K562 (cell line): Measurements from ENCODE around the gene INO80. TPM values are rescaled to one million over a fixed set of nuclear protein-coding genes. Genes with fewer than 3 reads are reported as not detected.

Experiments used
- ARID2 ChIP-seq: fragments of 450-650 bp; IDR thresholded peaks from 2 replicates; pipeline ENCODE4 v1.6.1; 2017; ENCODE audit warnings: antibody characterized with exemption, mild to moderate bottlenecking
- CBX2 ChIP-seq: fragments of 200-600 bp; sonication (generic); IDR thresholded peaks from one replicate; pipeline ENCODE4 v1.6.1; 2012; ENCODE audit warnings: mild to moderate bottlenecking, low read length, inconsistent platforms; ENCODE audit not compliant: insufficient read depth, poor library complexity, severe bottlenecking
- CEBPG ChIP-seq, 3 experiments: fragments of 200-800 bp in 1 of 3; sonication (Bioruptor generic) in 1 of 3; sonication (generic) in 1 of 3; formaldehyde crosslinking in 1 of 3; IDR thresholded peaks in 2 of 3; conservative IDR thresholded peaks in 1 of 3; 2 replicates each; pipeline versions ENCODE4 v1.6.1 to v1.8.0; 2016 to 2022; ENCODE audit warnings: missing compliant biosample characterization in 2 of 3, missing genetic modification characterization in 2 of 3, mild to moderate bottlenecking in 1 of 3, missing genetic modification reagents in 1 of 3
- CREBBP ChIP-seq: IDR thresholded peaks from one replicate; pipeline ENCODE4 v1.6.1; 2012; ENCODE audit warnings: low read depth, mild to moderate bottlenecking, control low read depth, inconsistent platforms, low read length
- CTCFL ChIP-seq: IDR thresholded peaks from 2 replicates; pipeline ENCODE4 v1.6.1; 2011; ENCODE audit warnings: borderline replicate concordance, low read depth, mild to moderate bottlenecking, moderate library complexity, low read length; ENCODE audit not compliant: insufficient read depth, poor library complexity, severe bottlenecking
- DLX4 ChIP-seq: fragments of 250-450 bp; sonication (Bioruptor Pico); IDR thresholded peaks from 2 replicates; pipeline ENCODE4 v1.6.1; 2021; ENCODE audit warnings: mild to moderate bottlenecking
- FOXK1 ChIP-seq: sonication (generic); formaldehyde crosslinking; IDR thresholded peaks from 2 replicates; pipeline ENCODE4 v1.8.0; 2022; ENCODE audit warnings: missing genetic modification reagents, mild to moderate bottlenecking, borderline replicate concordance
- GABPB2 ChIP-seq: fragments of 250-450 bp; sonication (Bioruptor Pico); conservative IDR thresholded peaks from 2 replicates; pipeline ENCODE4 v1.5.1; 2021; ENCODE audit warnings: mild to moderate bottlenecking
- HSF4 ChIP-seq: fragments of 250-450 bp; sonication (Bioruptor Pico); IDR thresholded peaks from 2 replicates; pipeline ENCODE4 v2.1.2; 2022; ENCODE audit warnings: mild to moderate bottlenecking, moderate library complexity, borderline replicate concordance
- IRF9 ChIP-seq: fragments of 450-650 bp; IDR thresholded peaks from 2 replicates; pipeline ENCODE4 v1.6.1; 2016; ENCODE audit warnings: missing biosample characterization, missing genetic modification characterization
- LARP7 ChIP-seq: fragments of 450-650 bp; IDR thresholded peaks from 2 replicates; pipeline ENCODE4 v1.6.1; 2016
- MEIS2 ChIP-seq: fragments of 450-650 bp; IDR thresholded peaks from 2 replicates; pipeline ENCODE4 v1.6.1; 2014; ENCODE audit warnings: mild to moderate bottlenecking; ENCODE audit not compliant: partially characterized antibody
- PHF20 ChIP-seq: fragments of 450-650 bp; IDR thresholded peaks from 2 replicates; pipeline ENCODE4 v1.6.1; 2018; ENCODE audit not compliant: partially characterized antibody
- PML ChIP-seq: IDR thresholded peaks from 2 replicates; pipeline ENCODE4 v1.6.1; 2012; ENCODE audit warnings: low read length, inconsistent platforms
- RBBP5 ChIP-seq: fragments of 200-600 bp; sonication (generic); IDR thresholded peaks from 2 replicates; pipeline ENCODE4 v1.6.1; 2012; ENCODE audit warnings: borderline replicate concordance, mild to moderate bottlenecking, low read length, control low read depth, inconsistent platforms; ENCODE audit not compliant: insufficient read depth, poor library complexity, severe bottlenecking
- RBM22 ChIP-seq: fragments of 200-400 bp; formaldehyde crosslinking; IDR thresholded peaks from 2 replicates; pipeline ENCODE4 v1.6.1; 2018; ENCODE audit warnings: low read length, low read depth; ENCODE audit not compliant: poor library complexity, severe bottlenecking
- RFX1 ChIP-seq: fragments of 450-650 bp; IDR thresholded peaks from 2 replicates; pipeline ENCODE4 v1.6.1; 2016; ENCODE audit warnings: mild to moderate bottlenecking, moderate library complexity
- SMARCC2 ChIP-seq: fragments of 450-650 bp; IDR thresholded peaks from 2 replicates; pipeline ENCODE4 v1.6.1; 2017; ENCODE audit warnings: antibody characterized with exemption, moderate library complexity, mild to moderate bottlenecking, low read depth
- SRF ChIP-seq, 2 experiments: fragments of 250-450, 450-650 bp in 1 of 2; sonication (Bioruptor Pico) in 1 of 2; sonication (generic) in 1 of 2; formaldehyde crosslinking; IDR thresholded peaks; 2 replicates each; pipeline versions ENCODE4 v1.5.0 to v1.5.1; 2020 to 2022; ENCODE audit warnings: mild to moderate bottlenecking in 1 of 2, missing genetic modification reagents in 1 of 2
- TCF7L2 ChIP-seq: fragments of 150-350 bp; IDR thresholded peaks from 2 replicates; pipeline ENCODE4 v1.6.1; 2016; ENCODE audit warnings: low read depth, mild to moderate bottlenecking, low read length, moderate library complexity
- YBX1 ChIP-seq: fragments of 450-650 bp; IDR thresholded peaks from 2 replicates; pipeline ENCODE4 v1.7.1; 2016; ENCODE audit warnings: mild to moderate bottlenecking
- ZFP91 ChIP-seq: sonication (generic); formaldehyde crosslinking; IDR thresholded peaks from 2 replicates; pipeline ENCODE4 v1.8.0; 2022; ENCODE audit warnings: mild to moderate bottlenecking, missing genetic modification reagents
- ZNF217 ChIP-seq: sonication (generic); formaldehyde crosslinking; IDR thresholded peaks from 2 replicates; pipeline ENCODE4 v1.8.0; 2022; ENCODE audit warnings: mild to moderate bottlenecking, missing genetic modification reagents
- polyA plus RNA-seq, 8 experiments: library from polyadenylated mRNA; depleted of rRNA in 4 of 8; stranded (reverse) in 5 of 8; unstranded in 3 of 8; fragments of >200 nt; fragmentation: Nextera tagmentation in 2 of 8; fragmentation: Illumina TruSeq in 1 of 8; extraction: Ambion mirVana in 2 of 8; extraction: Trizol in 1 of 8; gene quantifications; 2 replicates each; pipeline versions ENCODE4 v1.2.1 to v1.2.3, GENCODE V29; 2011 to 2014; ENCODE audit warnings: inconsistent platforms in 1 of 8, missing spikeins in 1 of 8
- total RNA-seq, 7 experiments: library from RNA; depleted of rRNA in 6 of 7; stranded (reverse); fragments of >200 nt in 6 of 7; fragmentation: Illumina TruSeq in 2 of 7; extraction: Trizol in 2 of 7; gene quantifications; 2 replicates each; pipeline versions ENCODE4 v1.2.1 to v1.2.3, GENCODE V29; 2011 to 2021; ENCODE audit warnings: low replicate concordance in 1 of 7

The INO80 gene
- total and polyA plus RNA-seq, 9 of the 15 experiments (the other 6 are each of a cell fraction or from before 2014, with no cell fraction given) = 1.1 to 25.7 (median 19.9) TPM

- TF ChIP-seq CTCFL (peak; percentile 63), HSF4 (CRISPR knock-in tag) (no peak), LARP7 (no peak), ZFP91 (no peak), SRF (CRISPR knock-in tag; IDR thresholded peaks at IDR 0.05) (no peak), DLX4 (no peak), TCF7L2 (no peak), PHF20 (peak; percentile 45), CREBBP (no peak), GABPB2 (CRISPR knock-in tag) (no peak), ARID2 (no peak), YBX1 (no peak), RBM22 (no peak), PML (no peak), CEBPG (CRISPR knock-in tag; IDR thresholded peaks at IDR 0.05) (no peak), CEBPG (tag; conservative IDR thresholded peaks at IDR 0.05 in 1 of 2, IDR thresholded peaks at IDR 0.05 in 1 of 2) (no peak), CBX2 (no peak), IRF9 (no peak), RBBP5 (no peak), ZNF217 (CRISPR knock-in tag) (no peak), RFX1 (no peak), SMARCC2 (no peak), MEIS2 (no peak), FOXK1 (CRISPR knock-in tag) (no peak)
These were observed 174.3 kb downstream of the INO80 start (continued) for GRCh38 chr15:40941528-40942336.
